TTC549 (cell line): ENCODE results near the gene STYXL1.
"Not testable (repeated sequence)": the region's sequence is repeated elsewhere in the genome, so short reads cannot be mapped to it uniquely, and the experiment has no call there.

ENCODE experiments used
- FAIRE-seq: peaks from 2 replicates; lab custom pipeline; 2012; peaks lifted over from hg19 to GRCh38; lab: Jason Lieb, UNC

The STYXL1 gene, protein sequence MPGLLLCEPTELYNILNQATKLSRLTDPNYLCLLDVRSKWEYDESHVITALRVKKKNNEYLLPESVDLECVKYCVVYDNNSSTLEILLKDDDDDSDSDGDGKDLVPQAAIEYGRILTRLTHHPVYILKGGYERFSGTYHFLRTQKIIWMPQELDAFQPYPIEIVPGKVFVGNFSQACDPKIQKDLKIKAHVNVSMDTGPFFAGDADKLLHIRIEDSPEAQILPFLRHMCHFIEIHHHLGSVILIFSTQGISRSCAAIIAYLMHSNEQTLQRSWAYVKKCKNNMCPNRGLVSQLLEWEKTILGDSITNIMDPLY

GRCh38 chr7:76047811-76048667 lies at the start of gene STYXL1, which contains the start of gene MDH2:
Gene STYXL1, minus strand, starts transcription at chr7:76048000. Its CDS starts 17,477 bp downstream, at chr7:76030523.
Gene MDH2, plus strand, starts transcription at chr7:76048106. Its CDS starts 55 bp downstream, at chr7:76048161.
- no peak for FAIRE-seq

DNA sequence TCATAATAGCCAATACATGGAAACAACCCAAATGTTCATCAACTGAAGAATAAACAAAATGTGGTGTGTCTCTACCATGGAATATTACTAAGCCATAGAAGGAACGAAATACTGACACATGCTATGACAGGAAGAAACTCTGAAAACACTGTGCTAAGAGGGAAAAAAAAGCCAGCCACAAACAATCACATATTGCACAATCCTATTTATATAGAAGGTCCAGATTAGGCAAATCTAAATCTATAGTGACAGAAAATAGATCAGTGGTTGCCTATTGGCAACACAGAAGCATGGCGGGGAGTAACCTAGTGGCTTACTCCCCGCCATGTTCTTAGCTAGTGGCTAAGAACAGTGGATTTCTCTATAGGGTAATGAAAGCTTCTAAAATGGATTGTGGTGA lies 48.1 kb upstream of the STYXL1 start:
- no peak for FAIRE-seq

GRCh38 chr7:76094326-76094725 lies 46.5 kb upstream of the STYXL1 start:
- FAIRE-seq = not testable (repeated sequence)

DNA sequence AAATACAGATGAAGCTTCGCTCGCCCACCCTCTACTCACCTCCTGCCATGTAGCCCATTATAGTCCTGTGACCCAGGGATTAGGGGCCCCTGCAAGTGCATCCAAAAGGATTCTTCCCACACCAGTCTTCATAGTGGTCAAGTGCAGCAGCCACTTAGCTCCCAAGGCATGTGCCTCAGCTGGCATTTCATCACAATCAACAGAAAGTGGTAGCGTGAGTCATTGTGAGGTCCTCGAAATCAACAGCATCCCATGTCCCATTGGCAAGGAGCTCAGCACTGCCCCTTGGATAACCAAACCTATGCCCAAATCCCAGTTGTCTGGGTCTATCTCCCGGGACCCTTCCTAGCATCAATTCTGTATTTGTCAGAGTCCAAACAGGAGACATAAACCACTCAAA lies 45.7 kb upstream of the STYXL1 start:
- FAIRE-seq = not testable (repeated sequence)

DNA sequence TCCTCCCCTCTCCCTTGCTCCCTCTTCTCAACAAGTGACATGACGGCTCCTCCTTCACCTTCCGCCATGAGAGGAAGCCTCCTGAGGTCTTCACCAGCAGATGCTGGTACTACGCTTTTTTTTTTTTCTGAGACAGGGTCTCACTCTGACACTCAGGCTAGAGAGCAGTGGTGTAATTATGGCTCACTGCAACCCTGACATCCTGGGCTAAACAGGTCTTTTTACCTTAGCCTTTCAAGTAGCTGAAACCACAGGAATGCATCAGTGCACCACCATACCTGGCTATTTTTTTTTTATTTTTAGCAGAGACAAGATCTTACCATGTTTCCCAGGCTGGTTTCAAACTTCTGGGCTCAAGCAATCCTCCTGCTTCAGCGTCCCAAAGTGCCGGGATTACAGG lies 43.7 kb upstream of the STYXL1 start:
- FAIRE-seq = no peak

GRCh38 chr7:76089865-76090475 lies 42.2 kb upstream of the STYXL1 start:
- no peak for FAIRE-seq

DNA sequence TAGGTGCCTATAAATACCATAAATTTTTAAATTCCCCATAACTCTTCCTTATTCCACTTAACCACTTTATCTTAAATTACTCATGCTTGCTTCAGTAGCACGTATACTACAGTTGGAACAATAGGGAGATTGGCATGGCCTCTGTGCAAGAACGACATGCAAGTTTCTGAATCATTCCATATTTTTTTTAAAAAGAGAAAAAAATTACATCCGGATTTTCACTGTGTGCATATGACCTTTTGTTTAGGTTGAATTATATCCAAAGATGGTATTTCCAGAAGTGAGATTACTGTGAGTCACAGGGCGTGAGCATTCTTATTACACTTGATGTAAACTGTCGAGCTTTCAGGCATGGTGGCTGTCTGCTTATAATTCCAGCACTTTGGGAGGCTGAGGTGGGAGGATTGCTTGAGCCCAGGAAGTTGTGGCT lies 39.6 kb upstream of the STYXL1 start:
- not testable (repeated sequence) for FAIRE-seq

DNA sequence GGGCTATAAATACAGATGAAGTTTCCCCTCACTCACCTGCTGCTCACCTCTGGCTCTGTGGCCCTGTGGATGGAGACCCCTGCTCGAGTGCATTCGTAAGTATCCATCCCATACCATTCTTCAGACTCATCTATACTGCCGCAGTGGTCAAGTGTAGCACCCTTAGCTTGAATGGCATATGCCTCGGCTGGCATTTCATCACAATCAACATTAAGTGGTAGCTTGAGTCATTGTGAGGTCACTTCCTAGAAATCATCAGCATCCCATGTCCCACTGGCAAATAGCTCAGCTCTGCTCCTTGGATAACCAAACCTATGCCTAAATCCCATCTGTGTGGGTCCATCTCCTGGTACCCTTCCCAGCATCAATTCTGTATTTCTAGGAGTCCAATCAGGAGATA lies 38.3 kb upstream of the STYXL1 start:
- FAIRE-seq = no peak

DNA sequence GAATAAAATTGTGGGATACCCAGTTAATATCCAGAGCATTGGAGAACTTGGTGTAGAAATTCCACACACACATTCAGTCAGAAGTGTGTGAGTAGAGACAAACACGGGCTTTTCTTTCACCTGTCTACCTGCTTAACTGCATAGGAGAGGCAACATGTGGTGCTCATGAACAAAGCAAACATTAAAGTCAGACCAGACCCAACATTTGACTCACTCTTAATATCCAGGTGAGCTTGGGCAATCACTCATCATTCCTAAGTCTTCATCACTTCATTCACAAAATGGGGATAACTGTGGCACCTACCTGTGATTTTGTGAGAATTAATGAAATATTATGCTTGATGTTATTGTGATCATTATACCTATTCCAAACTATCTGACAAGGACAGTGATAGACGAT lies 36.3 kb upstream of the STYXL1 start:
- FAIRE-seq = not testable (repeated sequence)

GRCh38 chr7:76080204-76080603 lies 32.4 kb upstream of the STYXL1 start:
- no peak for FAIRE-seq

GRCh38 chr7:76077435-76077834 lies 29.6 kb upstream of the STYXL1 start:
- FAIRE-seq = no peak

DNA sequence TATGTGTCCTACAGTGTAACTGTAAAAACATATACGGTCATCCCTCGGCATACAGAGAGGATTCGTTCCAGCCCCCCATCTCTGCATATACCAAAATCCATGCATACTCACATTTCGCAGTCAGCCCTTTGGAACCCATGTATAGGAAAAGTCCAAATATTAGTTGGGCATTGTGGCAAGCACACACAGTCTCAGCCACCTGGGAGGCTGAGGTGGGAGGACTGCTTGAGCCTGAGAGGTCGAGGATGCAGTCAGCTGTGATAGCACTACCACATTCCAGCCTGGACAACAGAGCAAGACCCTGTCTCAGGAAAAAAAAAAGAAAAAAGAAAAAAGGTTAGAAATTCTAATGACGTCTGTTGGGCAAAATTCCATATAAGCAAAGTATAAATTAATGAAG lies 29.2 kb upstream of the STYXL1 start:
- FAIRE-seq = no peak

- no peak for FAIRE-seq
Measured at GRCh38 chr7:76074972-76075370, 27.2 kb upstream of the STYXL1 start.

GRCh38 chr7:76074306-76074971 lies 26.6 kb upstream of the STYXL1 start:
- no peak for FAIRE-seq

DNA sequence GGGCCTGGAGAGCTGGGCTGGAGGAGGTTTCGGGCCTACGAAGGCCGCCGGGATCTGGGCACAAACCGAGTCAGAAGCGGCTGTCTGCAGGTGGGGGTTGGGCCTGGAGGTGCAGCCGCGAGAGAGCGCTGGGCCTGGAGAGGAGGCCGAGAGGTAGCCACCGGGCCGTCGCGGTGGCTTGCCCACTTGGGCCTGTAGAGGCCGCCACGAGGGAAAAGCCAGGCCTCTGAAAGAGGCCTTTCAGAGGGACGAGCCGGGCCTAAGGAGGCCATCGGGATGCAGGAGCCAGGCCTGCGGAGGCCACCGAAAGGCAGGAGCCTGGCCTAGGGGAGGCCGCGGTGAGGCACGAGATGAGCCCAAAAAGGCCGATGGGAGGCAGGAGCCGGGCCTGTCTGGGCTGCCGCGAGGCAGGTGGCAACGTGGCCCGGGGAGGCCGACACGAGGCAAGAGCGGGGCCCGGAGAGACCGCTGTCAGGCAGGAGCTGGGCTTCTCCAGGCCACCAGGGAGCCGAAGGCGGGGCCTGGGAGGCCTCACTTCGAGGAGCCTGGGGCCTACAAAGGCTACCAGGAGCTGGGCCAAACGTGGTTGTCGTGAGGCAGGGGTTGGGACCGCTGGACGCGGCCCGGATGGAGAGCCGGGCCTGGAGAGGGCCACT lies 25.7 kb upstream of the STYXL1 start:
- FAIRE-seq = no peak

DNA sequence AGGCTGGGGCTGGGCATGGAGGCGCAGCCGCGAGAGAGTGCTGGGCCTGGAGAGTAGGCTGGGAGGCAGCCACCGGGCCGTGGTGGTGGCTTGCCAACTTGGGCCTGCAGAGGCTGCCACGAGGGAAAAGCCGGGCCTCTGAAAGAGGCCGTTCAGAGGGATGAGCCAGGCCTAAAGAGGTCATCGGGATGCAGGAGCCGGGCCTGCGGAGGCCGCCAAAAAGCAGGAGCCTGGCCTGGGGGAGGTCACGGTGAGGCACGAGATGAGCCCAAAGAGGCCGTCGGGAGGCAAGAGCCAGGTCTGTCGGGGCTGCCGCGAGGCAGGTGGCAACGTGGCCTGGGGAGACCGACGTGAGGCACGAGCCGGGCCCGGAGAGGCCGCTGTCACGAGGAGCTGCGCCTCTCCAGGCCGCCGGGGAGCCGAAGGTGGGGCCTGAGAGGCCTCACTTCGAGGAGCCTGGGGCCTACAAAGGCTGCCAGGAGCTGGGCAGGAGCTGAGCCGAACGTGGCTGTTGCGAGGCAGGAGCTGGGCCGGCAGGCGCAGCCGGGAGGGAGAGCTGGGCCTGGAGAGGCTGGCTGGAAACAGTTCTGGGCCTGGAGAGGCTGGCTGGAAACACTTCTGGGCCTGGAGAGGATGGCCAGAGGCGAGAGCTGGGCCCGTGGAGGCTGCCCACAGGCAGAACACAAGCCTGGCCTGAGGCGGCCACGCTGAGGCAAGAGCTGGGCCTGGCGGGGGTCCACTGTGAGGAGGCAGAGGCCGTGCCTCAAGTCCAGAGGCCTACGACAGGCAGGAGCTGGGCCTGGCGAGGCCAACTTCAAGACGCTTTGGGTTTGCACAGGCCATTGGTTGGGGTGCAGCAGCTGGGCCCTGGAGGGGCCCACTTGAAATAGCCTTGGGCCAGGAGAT lies 24.7 kb upstream of the STYXL1 start:
- FAIRE-seq = no peak

DNA sequence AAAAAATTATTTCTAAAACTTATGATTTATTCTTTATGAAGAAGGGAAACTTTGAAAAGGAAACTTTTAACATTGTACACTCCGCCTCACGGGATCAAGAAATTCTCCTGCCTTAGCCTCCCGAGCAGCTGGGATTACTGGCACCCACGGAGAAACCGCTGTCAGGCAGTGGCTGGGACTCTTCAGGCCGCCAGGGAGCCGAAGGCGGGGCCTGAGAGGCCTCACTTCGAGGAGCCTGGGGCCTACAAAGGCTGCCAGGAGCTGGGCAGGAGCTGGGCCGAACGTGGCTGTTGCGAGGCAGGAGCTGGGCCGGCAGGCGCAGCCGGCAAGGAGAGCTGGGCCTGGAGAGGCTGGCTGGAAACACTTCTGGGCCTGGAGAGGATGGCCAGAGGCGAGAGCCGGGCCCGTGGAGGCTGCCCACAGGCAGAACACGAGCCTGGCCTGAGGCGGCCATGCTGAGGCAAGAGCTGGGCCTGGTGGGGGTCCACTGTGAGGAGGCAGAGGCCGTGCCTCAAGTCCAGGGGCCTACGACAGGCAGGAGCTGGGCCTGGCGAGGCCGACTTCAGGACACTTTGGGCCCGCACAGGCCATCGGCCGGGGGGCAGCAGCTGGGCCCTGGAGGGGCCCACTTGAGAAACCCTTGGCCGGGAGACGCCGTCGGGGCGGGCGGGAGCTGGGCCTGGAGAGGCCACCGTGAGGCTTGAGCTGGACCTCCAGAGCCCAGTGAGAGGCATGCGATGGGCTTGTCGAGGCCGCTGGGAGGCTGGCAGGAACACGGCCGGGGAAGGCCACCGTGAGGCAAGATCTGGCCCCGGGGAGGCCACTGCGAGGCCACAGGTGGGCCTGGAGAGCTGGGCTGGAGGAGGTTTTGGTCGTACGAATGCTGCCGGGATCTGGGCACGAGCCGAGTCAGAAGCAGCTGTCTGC lies 23.8 kb upstream of the STYXL1 start:
- FAIRE-seq = no peak

DNA sequence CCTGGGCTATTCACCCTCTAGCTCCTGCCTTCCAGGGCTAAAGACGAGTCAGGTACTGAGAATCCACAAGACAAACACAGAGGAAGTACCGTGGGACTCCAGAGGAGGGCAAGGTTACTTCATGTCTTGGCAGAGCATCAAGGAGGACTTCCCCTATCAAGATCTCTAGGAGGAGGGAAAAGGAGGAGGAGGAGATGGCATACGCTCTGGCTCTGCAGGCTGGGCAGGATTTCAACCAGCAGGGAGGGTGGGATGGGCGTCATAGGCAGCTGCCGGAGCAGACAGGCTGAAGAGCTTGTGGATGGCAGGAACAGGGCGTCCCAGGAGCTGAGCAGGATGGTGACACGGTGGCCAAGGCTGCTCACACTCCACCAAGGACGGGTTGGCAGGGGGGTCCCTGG lies 21.4 kb upstream of the STYXL1 start:
- no peak for FAIRE-seq

DNA sequence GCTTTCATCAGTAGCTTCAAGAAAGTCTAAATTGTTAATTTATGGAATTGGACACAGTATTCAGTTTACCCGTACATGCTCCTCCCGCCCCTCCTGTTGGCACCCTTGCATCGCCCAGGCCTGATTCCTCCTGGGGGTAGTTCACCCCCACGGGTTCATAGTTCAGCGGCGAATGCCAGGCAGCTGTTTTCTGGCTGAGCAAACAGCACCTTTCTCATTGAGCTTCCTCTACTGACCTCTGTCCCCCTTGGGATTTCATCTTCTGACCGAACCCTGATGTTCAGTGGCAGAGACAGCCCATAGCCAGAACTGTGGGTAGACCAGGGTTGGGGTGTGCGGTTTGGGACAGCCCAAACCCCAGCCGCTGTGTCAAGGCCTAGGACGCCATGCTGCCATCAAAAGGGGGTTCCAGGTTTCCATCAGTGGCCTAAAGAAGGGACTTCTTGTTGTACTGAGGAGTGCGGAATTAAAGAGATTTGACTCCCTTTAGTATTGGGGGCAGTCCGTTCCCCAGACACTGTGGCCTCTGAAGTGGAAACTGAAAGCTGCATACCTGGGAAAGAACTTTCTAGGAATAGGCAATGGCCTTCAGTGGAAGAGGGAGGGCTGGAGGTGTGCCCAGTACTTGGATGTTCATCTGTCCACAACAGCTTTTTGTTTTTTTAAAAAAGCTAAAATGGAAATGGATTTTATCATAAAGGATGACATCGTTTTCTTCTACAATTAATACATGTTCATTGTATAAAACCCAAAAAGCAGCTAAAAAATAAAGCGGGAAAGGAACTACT lies 19.1 kb upstream of the STYXL1 start:
- no peak for FAIRE-seq
